ENCODE measurements around the gene VEPH1. TPM values are rescaled to one million over a fixed set of nuclear protein-coding genes. Genes with fewer than 3 reads are reported as not detected.

VEPH1 gene
- polyA plus RNA-seq, 1 experiment, result 17.9 TPM

DNA sequence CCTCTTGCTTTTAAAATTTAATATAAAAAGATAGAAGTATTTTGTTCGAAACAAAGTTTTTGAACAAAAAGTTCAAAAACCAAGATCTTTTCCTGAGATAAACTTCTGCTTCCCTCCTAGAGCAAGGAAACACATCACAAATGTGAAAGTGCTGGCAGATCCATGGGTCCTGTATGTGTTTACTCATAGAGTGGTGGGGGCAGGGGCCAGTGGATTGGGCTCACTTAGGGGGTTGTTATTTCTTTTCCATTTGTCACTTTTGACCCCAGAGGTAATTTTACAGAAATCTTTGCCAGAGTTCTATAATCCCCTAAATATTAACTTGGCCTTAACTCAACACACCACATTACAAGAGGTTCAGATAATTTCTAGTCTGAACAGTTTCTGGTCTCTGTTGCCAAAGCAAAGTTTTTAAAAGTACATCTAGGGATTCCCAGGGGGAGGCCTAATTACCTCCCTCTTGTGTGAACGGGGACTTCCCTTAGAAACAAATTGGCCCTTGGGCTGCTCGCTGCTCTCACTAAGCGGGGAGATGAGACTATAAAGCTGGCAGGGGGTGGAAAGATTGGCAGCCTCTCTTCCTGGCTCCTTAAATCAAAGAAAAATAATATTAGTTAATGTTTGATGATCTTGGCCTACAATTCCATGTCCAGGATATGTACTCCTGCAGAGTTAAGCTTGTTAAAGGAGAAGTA is 133.3 kb downstream of the VEPH1 start:
- no peak overlapping the region for H3K4me3 ChIP-seq (ENCODE audit: low read depth, low read length)
- TF ChIP-seq, protein P1, sequence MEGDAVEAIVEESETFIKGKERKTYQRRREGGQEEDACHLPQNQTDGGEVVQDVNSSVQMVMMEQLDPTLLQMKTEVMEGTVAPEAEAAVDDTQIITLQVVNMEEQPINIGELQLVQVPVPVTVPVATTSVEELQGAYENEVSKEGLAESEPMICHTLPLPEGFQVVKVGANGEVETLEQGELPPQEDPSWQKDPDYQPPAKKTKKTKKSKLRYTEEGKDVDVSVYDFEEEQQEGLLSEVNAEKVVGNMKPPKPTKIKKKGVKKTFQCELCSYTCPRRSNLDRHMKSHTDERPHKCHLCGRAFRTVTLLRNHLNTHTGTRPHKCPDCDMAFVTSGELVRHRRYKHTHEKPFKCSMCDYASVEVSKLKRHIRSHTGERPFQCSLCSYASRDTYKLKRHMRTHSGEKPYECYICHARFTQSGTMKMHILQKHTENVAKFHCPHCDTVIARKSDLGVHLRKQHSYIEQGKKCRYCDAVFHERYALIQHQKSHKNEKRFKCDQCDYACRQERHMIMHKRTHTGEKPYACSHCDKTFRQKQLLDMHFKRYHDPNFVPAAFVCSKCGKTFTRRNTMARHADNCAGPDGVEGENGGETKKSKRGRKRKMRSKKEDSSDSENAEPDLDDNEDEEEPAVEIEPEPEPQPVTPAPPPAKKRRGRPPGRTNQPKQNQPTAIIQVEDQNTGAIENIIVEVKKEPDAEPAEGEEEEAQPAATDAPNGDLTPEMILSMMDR (IDR thresholded peaks at IDR 0.05; ENCODE audit: insufficient read depth, low read depth, low read length), result no peak
- ChIA-PET CTCF (interaction anchor here (0.6 kb wide), 1 partner anchor 695 kb away, joined by 3 read pairs; no protein-coding TSS in a partner anchor), POLR2A (no interaction called here)
- no peaks in the 10 kb centered on the region for H3K27me3 ChIP-seq (ENCODE audit: control insufficient read depth, insufficient read depth, low read length)
- no peak for DNase-seq (ENCODE audit: low read depth)
- no peaks in the 10 kb centered on the region for H3K36me3 ChIP-seq (ENCODE audit: control insufficient read depth, insufficient read depth, low read length)

DNA sequence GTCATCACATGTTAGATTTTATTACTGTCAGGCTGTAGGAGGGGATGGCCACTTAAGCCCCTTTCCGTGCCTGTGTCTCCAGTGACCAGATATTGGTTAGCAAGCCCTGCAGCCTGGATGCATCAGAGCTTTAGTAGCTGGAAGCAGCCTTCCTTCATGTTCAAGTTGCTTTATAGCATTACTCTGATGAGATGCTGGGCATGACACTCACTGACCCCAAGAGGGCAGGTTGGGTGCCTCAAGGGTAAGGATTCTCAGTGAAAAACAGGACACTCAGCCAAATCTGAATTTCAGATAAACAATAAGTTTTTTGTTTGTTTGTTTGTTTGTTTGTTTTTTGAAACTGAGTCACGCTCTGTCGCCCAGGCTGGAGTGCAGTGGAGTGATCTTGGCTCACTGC is 135.0 kb downstream of the VEPH1 start:
- CTCF ChIA-PET, result no interaction called here
- no peaks in the 10 kb centered on the region for H3K36me3 ChIP-seq (ENCODE audit: control insufficient read depth, insufficient read depth, low read length)
- TF ChIP-seq, protein P1 (IDR thresholded peaks at IDR 0.05; ENCODE audit: insufficient read depth, low read depth, low read length), result no peak
- DNase-seq (ENCODE audit: low read depth), result no peak
- POLR2A ChIA-PET, result no interaction called here
- no peak overlapping the region for H3K4me3 ChIP-seq (ENCODE audit: low read depth, low read length)
- no peaks in the 10 kb centered on the region for H3K27me3 ChIP-seq (ENCODE audit: control insufficient read depth, insufficient read depth, low read length)

DNA sequence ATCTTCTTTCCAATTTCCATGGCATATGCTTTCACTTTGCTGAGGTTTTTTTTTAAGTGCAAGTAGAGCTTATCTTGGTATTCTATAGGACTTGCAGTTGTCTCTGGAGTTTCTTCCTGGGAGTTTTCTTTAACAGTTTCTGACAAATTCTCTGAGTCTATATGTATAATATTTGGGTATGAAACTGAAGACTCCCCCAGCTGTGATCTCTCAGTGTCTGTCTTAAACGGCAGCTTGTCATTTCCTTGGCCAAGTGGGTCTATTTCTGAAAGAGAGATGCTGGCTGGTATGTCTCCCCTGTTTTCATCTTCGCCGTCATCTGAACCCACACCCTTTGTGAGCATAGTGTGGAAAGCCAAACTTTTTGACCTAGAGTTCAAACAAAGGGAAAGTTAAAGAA is 139.8 kb downstream of the VEPH1 start:
- Histone ChIP-seq H3K27me3 (ENCODE audit: control insufficient read depth, insufficient read depth, low read length) (no peaks in the 10 kb centered on the region), H3K36me3 (ENCODE audit: control insufficient read depth, insufficient read depth, low read length) (no peaks in the 10 kb centered on the region), H3K4me3 (ENCODE audit: low read depth, low read length) (no peak overlapping the region)
- no peak for DNase-seq (ENCODE audit: low read depth)
- ChIA-PET CTCF (interaction anchor here (1.0 to 1.5 kb wide), 4 partner anchors 10 to 158 kb away, joined by 3 to 4 read pairs (median 3); no protein-coding TSS in a partner anchor), POLR2A (no interaction called here)
- TF ChIP-seq, protein P1 (IDR thresholded peaks at IDR 0.05; ENCODE audit: insufficient read depth, low read depth, low read length), result no peak

- Histone ChIP-seq H3K36me3 (ENCODE audit: control insufficient read depth, insufficient read depth, low read length) (no peaks in the 10 kb centered on the region), H3K4me3 (ENCODE audit: low read depth, low read length) (no peak overlapping the region), H3K27me3 (ENCODE audit: control insufficient read depth, insufficient read depth, low read length) (no peaks in the 10 kb centered on the region)
- TF ChIP-seq, protein P1 (IDR thresholded peaks at IDR 0.05; ENCODE audit: insufficient read depth, low read depth, low read length), result no peak
- POLR2A ChIA-PET, result no interaction called here
- CTCF ChIA-PET, result interaction anchor here (0.6 to 1.5 kb wide), 4 partner anchors 12 to 157 kb away, joined by 3 to 4 read pairs (median 3); no protein-coding TSS in a partner anchor
- DNase-seq (ENCODE audit: low read depth), result no peak
Measured at GRCh38 chr3:157362348-157362747, 140.9 kb downstream of the VEPH1 start.

GRCh38 chr3:157360044-157360443 is 143.2 kb downstream of the VEPH1 start:
- TF ChIP-seq, protein P1 (IDR thresholded peaks at IDR 0.05; ENCODE audit: insufficient read depth, low read depth, low read length), result no peak
- Histone ChIP-seq H3K4me3 (ENCODE audit: low read depth, low read length) (no peak overlapping the region), H3K36me3 (ENCODE audit: control insufficient read depth, insufficient read depth, low read length) (no peaks in the 10 kb centered on the region), H3K27me3 (ENCODE audit: control insufficient read depth, insufficient read depth, low read length) (no peaks in the 10 kb centered on the region)
- DNase-seq (ENCODE audit: low read depth), result peak; percentile 61
- ChIA-PET POLR2A (no interaction called here), CTCF (no interaction called here)
